ENCODE measurements around the gene SPEF2. TPM values are rescaled to one million over a fixed set of nuclear protein-coding genes. Genes with fewer than 3 reads are reported as not detected.

SPEF2 gene
- total RNA-seq, 1 experiment from 2014 or later = 0.87 TPM

DNA sequence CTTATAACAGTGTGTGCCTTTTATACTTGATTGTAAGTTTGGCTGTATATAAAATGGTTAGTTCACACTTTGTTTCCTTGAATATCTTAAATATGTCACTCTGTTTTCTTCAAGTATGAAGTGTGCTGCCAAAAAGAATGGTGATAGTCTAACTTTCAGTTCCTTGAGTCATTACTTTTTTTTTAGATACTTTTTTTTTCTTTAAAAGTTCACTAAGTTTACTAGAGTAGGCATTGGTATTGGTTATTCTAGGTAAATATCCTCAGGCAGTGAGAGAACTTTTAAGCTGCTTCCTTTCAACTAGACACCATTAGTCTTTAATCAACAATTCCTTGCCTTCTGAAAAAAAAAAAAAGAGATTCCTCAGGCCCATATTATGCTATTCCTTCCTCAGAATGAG lies 41.9 kb downstream of the SPEF2 start:
- no TSS peak for BruUV-seq (replicated peaks)
- Histone ChIP-seq H3K27me3 (ENCODE audit: control insufficient read depth, insufficient read depth, low read length) (no peaks in the 10 kb centered on the region), H3K27ac (ENCODE audit: low read length) (no peak overlapping the region), H3K9me3 (ENCODE audit: control insufficient read depth, insufficient read depth, low read depth, low read length) (no peaks in the 10 kb centered on the region), H3K36me3 (ENCODE audit: control insufficient read depth, insufficient read depth, low read length) (no peaks in the 10 kb centered on the region), H3K4me1 (ENCODE audit: control insufficient read depth, insufficient read depth, low read length) (no peaks in the 10 kb centered on the region), H3K4me3 (ENCODE audit: low read depth in 2 of 2, low read length in 2 of 2) (no peak overlapping the region)
- intact Hi-C loops (cut with micrococcal nuclease; ENCODE audit: unreplicated experiment) (no loop called here), in situ Hi-C loops (cut with HindIII; ENCODE audit: low pct_unique_long_range_greater_than_20kb, low sequenced_read_pairs) (no loop called here)
- ATAC-seq (no peak), DNase-seq (ENCODE audit: low read depth, low spot score) (no peak)
- ChIA-PET CTCF (no interaction called here), POLR2A (no interaction called here)
- TF ChIP-seq SIN3A (IDR thresholded peaks at IDR 0.05; ENCODE audit: borderline replicate concordance, insufficient read depth, low read depth, low read length) = no peak
- TF ChIP-seq, protein P1, sequence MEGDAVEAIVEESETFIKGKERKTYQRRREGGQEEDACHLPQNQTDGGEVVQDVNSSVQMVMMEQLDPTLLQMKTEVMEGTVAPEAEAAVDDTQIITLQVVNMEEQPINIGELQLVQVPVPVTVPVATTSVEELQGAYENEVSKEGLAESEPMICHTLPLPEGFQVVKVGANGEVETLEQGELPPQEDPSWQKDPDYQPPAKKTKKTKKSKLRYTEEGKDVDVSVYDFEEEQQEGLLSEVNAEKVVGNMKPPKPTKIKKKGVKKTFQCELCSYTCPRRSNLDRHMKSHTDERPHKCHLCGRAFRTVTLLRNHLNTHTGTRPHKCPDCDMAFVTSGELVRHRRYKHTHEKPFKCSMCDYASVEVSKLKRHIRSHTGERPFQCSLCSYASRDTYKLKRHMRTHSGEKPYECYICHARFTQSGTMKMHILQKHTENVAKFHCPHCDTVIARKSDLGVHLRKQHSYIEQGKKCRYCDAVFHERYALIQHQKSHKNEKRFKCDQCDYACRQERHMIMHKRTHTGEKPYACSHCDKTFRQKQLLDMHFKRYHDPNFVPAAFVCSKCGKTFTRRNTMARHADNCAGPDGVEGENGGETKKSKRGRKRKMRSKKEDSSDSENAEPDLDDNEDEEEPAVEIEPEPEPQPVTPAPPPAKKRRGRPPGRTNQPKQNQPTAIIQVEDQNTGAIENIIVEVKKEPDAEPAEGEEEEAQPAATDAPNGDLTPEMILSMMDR (IDR thresholded peaks at IDR 0.05) = no peak
- no peak for TF ChIP-seq POLR2AphosphoS5 (IDR thresholded peaks at IDR 0.05; ENCODE audit: low read depth, low read length)
- no peak for TF ChIP-seq TCF7L2 (IDR thresholded peaks at IDR 0.05; ENCODE audit: low read depth, low read length)
- TF ChIP-seq, protein P2, sequence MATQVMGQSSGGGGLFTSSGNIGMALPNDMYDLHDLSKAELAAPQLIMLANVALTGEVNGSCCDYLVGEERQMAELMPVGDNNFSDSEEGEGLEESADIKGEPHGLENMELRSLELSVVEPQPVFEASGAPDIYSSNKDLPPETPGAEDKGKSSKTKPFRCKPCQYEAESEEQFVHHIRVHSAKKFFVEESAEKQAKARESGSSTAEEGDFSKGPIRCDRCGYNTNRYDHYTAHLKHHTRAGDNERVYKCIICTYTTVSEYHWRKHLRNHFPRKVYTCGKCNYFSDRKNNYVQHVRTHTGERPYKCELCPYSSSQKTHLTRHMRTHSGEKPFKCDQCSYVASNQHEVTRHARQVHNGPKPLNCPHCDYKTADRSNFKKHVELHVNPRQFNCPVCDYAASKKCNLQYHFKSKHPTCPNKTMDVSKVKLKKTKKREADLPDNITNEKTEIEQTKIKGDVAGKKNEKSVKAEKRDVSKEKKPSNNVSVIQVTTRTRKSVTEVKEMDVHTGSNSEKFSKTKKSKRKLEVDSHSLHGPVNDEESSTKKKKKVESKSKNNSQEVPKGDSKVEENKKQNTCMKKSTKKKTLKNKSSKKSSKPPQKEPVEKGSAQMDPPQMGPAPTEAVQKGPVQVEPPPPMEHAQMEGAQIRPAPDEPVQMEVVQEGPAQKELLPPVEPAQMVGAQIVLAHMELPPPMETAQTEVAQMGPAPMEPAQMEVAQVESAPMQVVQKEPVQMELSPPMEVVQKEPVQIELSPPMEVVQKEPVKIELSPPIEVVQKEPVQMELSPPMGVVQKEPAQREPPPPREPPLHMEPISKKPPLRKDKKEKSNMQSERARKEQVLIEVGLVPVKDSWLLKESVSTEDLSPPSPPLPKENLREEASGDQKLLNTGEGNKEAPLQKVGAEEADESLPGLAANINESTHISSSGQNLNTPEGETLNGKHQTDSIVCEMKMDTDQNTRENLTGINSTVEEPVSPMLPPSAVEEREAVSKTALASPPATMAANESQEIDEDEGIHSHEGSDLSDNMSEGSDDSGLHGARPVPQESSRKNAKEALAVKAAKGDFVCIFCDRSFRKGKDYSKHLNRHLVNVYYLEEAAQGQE (IDR thresholded peaks at IDR 0.05; ENCODE audit: insufficient read depth in 1 of 2, low read depth in 2 of 2, low read length in 1 of 2) = no peak

GRCh38 chr5:35660451-35660850 lies 42.8 kb downstream of the SPEF2 start:
- CTCF ChIA-PET = no interaction called here
- TF ChIP-seq TCF7L2 (IDR thresholded peaks at IDR 0.05; ENCODE audit: low read depth, low read length) = no peak
- TF ChIP-seq SIN3A (IDR thresholded peaks at IDR 0.05; ENCODE audit: borderline replicate concordance, insufficient read depth, low read depth, low read length) = no peak
- TF ChIP-seq, protein P2 (IDR thresholded peaks at IDR 0.05; ENCODE audit: insufficient read depth in 1 of 2, low read depth in 2 of 2, low read length in 1 of 2) = no peak
- TF ChIP-seq, protein P1 (IDR thresholded peaks at IDR 0.05) = no peak
- no peak for TF ChIP-seq POLR2AphosphoS5 (IDR thresholded peaks at IDR 0.05; ENCODE audit: low read depth, low read length)

More at GRCh38 chr5:35660451-35660850, 42.8 kb downstream of the SPEF2 start:
- intact Hi-C loops (cut with micrococcal nuclease; ENCODE audit: unreplicated experiment) = no loop called here
- no TSS peak for BruUV-seq (replicated peaks)
- DNase-seq (ENCODE audit: low read depth, low spot score) (no peak), ATAC-seq (no peak)
- Histone ChIP-seq H3K27ac (ENCODE audit: low read length) (no peak overlapping the region), H3K4me1 (ENCODE audit: control insufficient read depth, insufficient read depth, low read length) (no peaks in the 10 kb centered on the region), H3K4me3 (ENCODE audit: low read depth in 2 of 2, low read length in 2 of 2) (no peak overlapping the region), H3K27me3 (ENCODE audit: control insufficient read depth, insufficient read depth, low read length) (no peaks in the 10 kb centered on the region), H3K36me3 (ENCODE audit: control insufficient read depth, insufficient read depth, low read length) (no peaks in the 10 kb centered on the region), H3K9me3 (ENCODE audit: control insufficient read depth, insufficient read depth, low read depth, low read length) (no peaks in the 10 kb centered on the region)
- in situ Hi-C loops (cut with HindIII; ENCODE audit: low pct_unique_long_range_greater_than_20kb, low sequenced_read_pairs) = no loop called here
- POLR2A ChIA-PET = no interaction called here
